IMR-90 (cell line): ENCODE results near the gene SYNRG. TPM values are rescaled to one million over a fixed set of nuclear protein-coding genes. Genes with fewer than 3 reads are reported as not detected.

Experiments
- ATAC-seq: fragments of 200-7000 bp; cut with Tn5 transposase; 2 replicates; pipeline ENCODE4 v1.9.1; 2020; ENCODE audit warnings: low read depth, mild to moderate bottlenecking, moderate library complexity
- BruUV-seq: library from RNA; stranded (reverse); fragments of 400-500 nt; replicated peaks from 2 replicates; lab custom pipeline; 2021; lab: Mats Ljungman, UMichigan
- CTCF ChIA-PET: fragments of 300-600 bp; formaldehyde crosslinking; extraction: SDS; loops from one replicate; lab custom pipeline; 2021; ENCODE audit warnings: antibody characterized with exemption; lab: Yijun Ruan, JAX
- POLR2A ChIA-PET: fragments of 300-600 bp; sonication (Branson Sonifier 250); formaldehyde crosslinking; loops from one replicate; lab custom pipeline; 2022; ENCODE audit warnings: antibody characterized with exemption; ENCODE audit not compliant: unreplicated experiment; lab: Charles Lee
- DNase-seq: peaks from one replicate; pipeline ENCODE4 v3.0.0; 2013
- H2AFZ ChIP-seq: replicated peaks from 2 replicates; pipeline ENCODE3; 2013; ENCODE audit warnings: low read length, mild to moderate bottlenecking; ENCODE audit not compliant: poor library complexity
- H2AK5ac ChIP-seq: 2 replicates; pipeline ENCODE4 v1.6.1; 2013; ENCODE audit warnings: low read depth, low read length, inconsistent platforms
- H2AK9ac ChIP-seq: replicated peaks from 2 replicates; pipeline ENCODE3; 2013; ENCODE audit warnings: mild to moderate bottlenecking, low read depth, low read length, moderate library complexity; ENCODE audit not compliant: poor library complexity
- H2BK120ac ChIP-seq: 2 replicates; pipeline ENCODE4 v1.6.1; 2013; ENCODE audit warnings: low read depth, low read length, inconsistent platforms
- H2BK15ac ChIP-seq: 3 replicates; pipeline ENCODE4 v1.6.1; 2013; ENCODE audit warnings: low read depth, low read length, inconsistent platforms
- H2BK20ac ChIP-seq: 2 replicates; pipeline ENCODE4 v1.6.1; 2013; ENCODE audit warnings: low read depth, mild to moderate bottlenecking, inconsistent platforms, low read length, moderate library complexity
- H2BK5ac ChIP-seq: 2 replicates; pipeline ENCODE4 v1.6.1; 2013; ENCODE audit warnings: mild to moderate bottlenecking, low read depth, low read length, inconsistent platforms; ENCODE audit not compliant: poor library complexity, severe bottlenecking
- H3K14ac ChIP-seq: replicated peaks from 2 replicates; pipeline ENCODE4 v1.6.1; 2013; ENCODE audit warnings: low read depth, low read length, inconsistent platforms
- H3K18ac ChIP-seq: 2 replicates; pipeline ENCODE4 v1.6.1; 2013; ENCODE audit warnings: low read depth, low read length, control low read depth
- H3K23ac ChIP-seq: 2 replicates; pipeline ENCODE4 v1.6.1; 2013; ENCODE audit warnings: low read depth, low read length, inconsistent platforms
- H3K27ac ChIP-seq: 2 replicates; pipeline ENCODE4 v1.5.1; 2013; ENCODE audit warnings: mild to moderate bottlenecking, control low read depth, low read length; ENCODE audit not compliant: insufficient read depth
- H3K27me3 ChIP-seq: 2 replicates; pipeline ENCODE4 v1.6.1; 2013; ENCODE audit warnings: low read length; ENCODE audit not compliant: control insufficient read depth, insufficient read depth
- H3K36me3 ChIP-seq: 2 replicates; pipeline ENCODE4 v1.6.1; 2013; ENCODE audit warnings: low read length, mixed read lengths; ENCODE audit not compliant: control insufficient read depth, insufficient read depth
- H3K4ac ChIP-seq: 2 replicates; pipeline ENCODE4 v1.6.1; 2013; ENCODE audit warnings: low read depth, low read length, inconsistent platforms
- H3K4me1 ChIP-seq: 2 replicates; pipeline ENCODE4 v1.6.1; 2013; ENCODE audit warnings: low read length, mixed read lengths; ENCODE audit not compliant: control insufficient read depth, insufficient read depth
- H3K4me2 ChIP-seq: 2 replicates; pipeline ENCODE4 v1.6.1; 2013; ENCODE audit warnings: low read depth, mild to moderate bottlenecking, control low read depth, low read length, moderate library complexity
- H3K4me3 ChIP-seq: 2 replicates; pipeline ENCODE4 v1.5.1; 2013; ENCODE audit warnings: low read depth, mild to moderate bottlenecking, control low read depth, low read length, moderate library complexity; ENCODE audit not compliant: insufficient read depth
- H3K56ac ChIP-seq: 2 replicates; pipeline ENCODE4 v1.6.1; 2013; ENCODE audit warnings: low read length, inconsistent platforms; ENCODE audit not compliant: insufficient read depth; ENCODE audit errors: extremely low read depth
- H3K79me1 ChIP-seq, 2 experiments: 2 replicates each; pipeline ENCODE4 v1.6.1; 2013; ENCODE audit warnings: low read length in 2 of 2, inconsistent platforms in 1 of 2, low read depth in 1 of 2
- H3K9ac ChIP-seq: 2 replicates; pipeline ENCODE4 v1.6.1; 2013; ENCODE audit warnings: low read depth, low read length, control low read depth
- H3K9me1 ChIP-seq: 2 replicates; pipeline ENCODE4 v1.6.1; 2013; ENCODE audit warnings: low read length, inconsistent platforms; ENCODE audit not compliant: insufficient read depth
- H3K9me3 ChIP-seq: 2 replicates; pipeline ENCODE4 v1.6.1; 2013; ENCODE audit warnings: low read length; ENCODE audit not compliant: control insufficient read depth, insufficient read depth
- H4K20me1 ChIP-seq: 2 replicates; pipeline ENCODE4 v1.6.1; 2013; ENCODE audit warnings: low read length, inconsistent platforms; ENCODE audit not compliant: insufficient read depth
- H4K5ac ChIP-seq: 2 replicates; pipeline ENCODE4 v1.6.1; 2013; ENCODE audit warnings: mild to moderate bottlenecking, low read depth, low read length, control low read depth
- H4K8ac ChIP-seq, 2 experiments: 2 replicates each; pipeline ENCODE4 v1.6.1; 2013; ENCODE audit warnings: low read depth in 2 of 2, low read length in 2 of 2, control low read depth in 1 of 2, inconsistent platforms in 1 of 2
- H4K91ac ChIP-seq: 2 replicates; pipeline ENCODE4 v1.6.1; 2013; ENCODE audit warnings: low read depth, low read length, inconsistent platforms; ENCODE audit not compliant: insufficient read depth
- BHLHE40 ChIP-seq: fragments of 150-350 bp; IDR thresholded peaks from 2 replicates; pipeline ENCODE4 v1.6.1; 2016; ENCODE audit warnings: mild to moderate bottlenecking, low read depth, low read length
- CEBPB ChIP-seq: IDR thresholded peaks from 2 replicates; pipeline ENCODE4 v1.6.1; 2012; ENCODE audit warnings: low read depth, low read length, improper control_type of control experiment
- CHD1 ChIP-seq: IDR thresholded peaks from 2 replicates; pipeline ENCODE4 v1.6.1; 2012; ENCODE audit warnings: low read depth, low read length, improper control_type of control experiment
- MAZ ChIP-seq: IDR thresholded peaks from 2 replicates; pipeline ENCODE4 v1.6.1; 2012; ENCODE audit warnings: low read depth, mild to moderate bottlenecking, low read length, improper control_type of control experiment, moderate library complexity, borderline replicate concordance
- NFE2L2 ChIP-seq: fragments of 150-350 bp; IDR thresholded peaks from 2 replicates; pipeline ENCODE4 v1.6.1; 2016; ENCODE audit warnings: low read depth, mild to moderate bottlenecking, low read length
- POLR2A ChIP-seq: IDR thresholded peaks from 2 replicates; pipeline ENCODE4 v1.6.1; 2012; ENCODE audit warnings: mild to moderate bottlenecking, low read depth, low read length
- WGBS, 2 experiments: methylation state at CpG; one replicate each; pipeline versions ENCODE4 v1.1.5 to v1.1.7; 2013; ENCODE audit warnings: missing lambda C conversion rate in 2 of 2; ENCODE audit not compliant: insufficient read length in 1 of 2; ENCODE audit errors: extremely low coverage in 2 of 2; 5-methylcytosine and 5-hydroxymethylcytosine counted together
- dilution Hi-C: fragments of 300-500 bp; cut with HindIII; formaldehyde crosslinking; loops from one replicate; pipeline ENCODE4 v1.14.3; 2018; ENCODE audit warnings: low sequenced_read_pairs; ENCODE audit not compliant: unreplicated experiment
- in situ Hi-C: fragments of 300-500 bp; cut with MboI; formaldehyde crosslinking; loops from 3 replicates; pipeline ENCODE4 v1.14.3; 2019; ENCODE audit warnings: low sequenced_read_pairs, inconsistent platforms, mixed read lengths
- intact Hi-C: fragments of 100-400 bp; cut with micrococcal nuclease; formaldehyde crosslinking; loops from 2 replicates; pipeline ENCODE4 v1.10.0; 2022
- polyA plus RNA-seq, 3 experiments: library from polyadenylated mRNA; depleted of rRNA; stranded (reverse); fragments of >200 nt; gene quantifications; 2 replicates each; pipeline ENCODE4 v1.2.3, GENCODE V29; 2012; ENCODE audit warnings: low replicate concordance in 1 of 3
- total RNA-seq: library from RNA; depleted of rRNA; stranded (reverse); fragments of >200 nt; gene quantifications from 2 replicates; pipeline ENCODE4 v1.2.3, GENCODE V29; 2012

SYNRG gene
- total and polyA plus RNA-seq, 2 of the 4 experiments (the other 2 are of a cell fraction): 11.7 to 15.2 TPM

GRCh38 chr17:37503148-37503547 lies 106.1 kb downstream of the SYNRG start:
- H3K79me1 ChIP-seq: peaks cover 0 to 75% of the 10 kb centered on the region in 2 experiments; a peak in 2 of 4 replicates
- no peak overlapping the region for H2AFZ ChIP-seq
- DNase-seq (no peak), ATAC-seq (no peak)
- BruUV-seq: no TSS peak
- H3K4me1 ChIP-seq: peaks cover 5% of the 10 kb centered on the region; the same call in 1 of the 2 replicates
- H2BK5ac ChIP-seq: no peak overlapping the region
- TF ChIP-seq CHD1: no peak
- TF ChIP-seq CEBPB: no peak
- no peak for TF ChIP-seq BHLHE40
- no peak for TF ChIP-seq MAZ
- TF ChIP-seq POLR2A: no peak
- no peak for TF ChIP-seq NFE2L2
- peaks cover 45% of the 10 kb centered on the region for H3K9me1 ChIP-seq
- no peaks in the 10 kb centered on the region for H3K9me3 ChIP-seq
- H3K27ac ChIP-seq: no peak overlapping the region
- H3K14ac ChIP-seq: no peak overlapping the region
- H4K5ac ChIP-seq: no peak overlapping the region
- H3K23ac ChIP-seq: no peak overlapping the region
- H2BK20ac ChIP-seq: no peak overlapping the region
- no peak overlapping the region for H3K4ac ChIP-seq
- no peak overlapping the region for H3K4me2 ChIP-seq
- no CpG with 5 or more reads among the region's 6 CpGs for WGBS, 2 experiments
- intact Hi-C loops: no loop called here
- ChIA-PET CTCF (no interaction called here), POLR2A (no interaction called here)
- H4K8ac ChIP-seq: no peak overlapping the region
- dilution Hi-C loops: no loop called here
- H4K20me1 ChIP-seq: peaks cover 95% of the 10 kb centered on the region
- no peak overlapping the region for H2AK5ac ChIP-seq
- no peak overlapping the region for H3K18ac ChIP-seq
- H3K4me3 ChIP-seq: no peak overlapping the region
- H2BK120ac ChIP-seq: no peak overlapping the region
- no peak overlapping the region for H3K9ac ChIP-seq
- no peaks in the 10 kb centered on the region for H3K27me3 ChIP-seq
- no peak overlapping the region for H2AK9ac ChIP-seq
- H3K56ac ChIP-seq: no peak overlapping the region
- in situ Hi-C loops: no loop called here
- no peak overlapping the region for H2BK15ac ChIP-seq
- no peak overlapping the region for H4K91ac ChIP-seq
- H3K36me3 ChIP-seq: peaks cover 15% of the 10 kb centered on the region
